NCI-H82 (cell line): ENCODE results near the gene ADAMTS20.
A peak's percentile ranks its signal among the peaks of the same experiment; 100 is the strongest.
"Not testable (repeated sequence)": the region's sequence is repeated elsewhere in the genome, so short reads cannot be mapped to it uniquely, and the experiment has no call there.

ENCODE experiments used
- DNase-seq: peaks from one replicate; lab custom pipeline; 2025; lab: John Stamatoyannopoulos, UW

ADAMTS20 gene

GRCh38 chr12:43360001-43360400 lies 192.0 kb downstream of the ADAMTS20 start:
- DNase-seq, result not testable (repeated sequence)

GRCh38 chr12:43357141-43357540 lies 194.9 kb downstream of the ADAMTS20 start:
- no peak for DNase-seq

GRCh38 chr12:43352001-43352400 lies 200.0 kb downstream of the ADAMTS20 start:
- DNase-seq, result no peak

GRCh38 chr12:43349863-43350262 lies 202.1 kb downstream of the ADAMTS20 start:
- no peak for DNase-seq

GRCh38 chr12:43348221-43348620 lies 203.8 kb downstream of the ADAMTS20 start:
- DNase-seq, result no peak

- peak; percentile 9 for DNase-seq
These were observed 205.0 kb downstream of the ADAMTS20 start for GRCh38 chr12:43347026-43347425.

GRCh38 chr12:43345023-43345422 lies 207.0 kb downstream of the ADAMTS20 start:
- no peak for DNase-seq

- not testable (repeated sequence) for DNase-seq
These were observed 210.2 kb downstream of the ADAMTS20 start for GRCh38 chr12:43341785-43342313.

- DNase-seq, result peak; percentile 23
These were observed 213.0 kb downstream of the ADAMTS20 start for GRCh38 chr12:43338848-43339526.

- no peak for DNase-seq
These were observed 214.2 kb downstream of the ADAMTS20 start for GRCh38 chr12:43337571-43338444.

- peak; percentile 30 for DNase-seq
These were observed 214.9 kb downstream of the ADAMTS20 start for GRCh38 chr12:43336962-43337555.

GRCh38 chr12:43333644-43334043 lies 218.4 kb downstream of the ADAMTS20 start:
- DNase-seq, result no peak

- DNase-seq, result no peak
These were observed 218.9 kb downstream of the ADAMTS20 start for GRCh38 chr12:43332977-43333640.

GRCh38 chr12:43331935-43332334 lies 220.1 kb downstream of the ADAMTS20 start:
- no peak for DNase-seq

- DNase-seq, result no peak
These were observed 222.6 kb downstream of the ADAMTS20 start for GRCh38 chr12:43329375-43329774.

GRCh38 chr12:43325786-43326185 lies 226.2 kb downstream of the ADAMTS20 start:
- no peak for DNase-seq

GRCh38 chr12:43320281-43320680 lies 231.7 kb downstream of the ADAMTS20 start:
- no peak for DNase-seq

- no peak for DNase-seq
These were observed 234.0 kb downstream of the ADAMTS20 start for GRCh38 chr12:43318021-43318420.

- no peak for DNase-seq
These were observed 234.8 kb downstream of the ADAMTS20 start for GRCh38 chr12:43317156-43317555.

GRCh38 chr12:43316520-43316919 lies 235.5 kb downstream of the ADAMTS20 start:
- no peak for DNase-seq

- no peak for DNase-seq
These were observed 236.0 kb downstream of the ADAMTS20 start for GRCh38 chr12:43315961-43316360.

GRCh38 chr12:43312991-43313505 lies 239.0 kb downstream of the ADAMTS20 start:
- no peak for DNase-seq
